Tibial nerve (tissue), 4 donors: Measurements from ENCODE around the gene RBM20.

Experiments used
- CTCF ChIP-seq, 5 experiments: fragments of 200-600 bp in 3 of 5; fragments of 450-650 bp in 2 of 5; sonication (generic) in 3 of 5; IDR thresholded peaks; one replicate each; pipeline ENCODE4 v1.5.1; 2016 to 2019; ENCODE audit warnings: antibody characterized with exemption in 5 of 5, mild to moderate bottlenecking in 3 of 5, moderate library complexity in 2 of 5
- EP300 ChIP-seq, 2 donors: sonication (generic); formaldehyde crosslinking; IDR thresholded peaks; one replicate each; pipeline ENCODE4 v1.6.1; 2017; ENCODE audit warnings: antibody characterized with exemption in 2 of 2, mild to moderate bottlenecking in 1 of 2
- POLR2A ChIP-seq, 2 donors: fragments of 450-650 bp; IDR thresholded peaks; one replicate each; pipeline ENCODE4 v1.6.1; 2017; ENCODE audit warnings: antibody characterized with exemption in 2 of 2, mild to moderate bottlenecking in 2 of 2, moderate library complexity in 2 of 2

- TF ChIP-seq POLR2A (IDR thresholded peaks at IDR 0.05) (no peak), CTCF (IDR thresholded peaks at IDR 0.05) (no peak), EP300 (IDR thresholded peaks at IDR 0.05) (no peak)
These were observed 107.7 kb downstream of the RBM20 start for GRCh38 chr10:110751850-110752249.
